Esophagus squamous epithelium (tissue), 4 donors: ENCODE measurements around the gene ENTREP3.

ENCODE experiments used
- POLR2A ChIP-seq, 4 donors: fragments of 450-650 bp; IDR thresholded peaks; one replicate each; pipeline ENCODE4 v1.6.1; 2017; ENCODE audit warnings: antibody characterized with exemption in 4 of 4, mild to moderate bottlenecking in 4 of 4, moderate library complexity in 3 of 4
- TF ChIP-seq, protein P1 (sequence below), 6 experiments: fragments of 450-650 bp in 4 of 6; fragments of 200-600 bp in 2 of 6; sonication (generic) in 2 of 6; IDR thresholded peaks; one replicate each; pipeline ENCODE4 v1.5.1; 2016 to 2019; ENCODE audit warnings: antibody characterized with exemption in 6 of 6, mild to moderate bottlenecking in 4 of 6, moderate library complexity in 4 of 6

DNA sequence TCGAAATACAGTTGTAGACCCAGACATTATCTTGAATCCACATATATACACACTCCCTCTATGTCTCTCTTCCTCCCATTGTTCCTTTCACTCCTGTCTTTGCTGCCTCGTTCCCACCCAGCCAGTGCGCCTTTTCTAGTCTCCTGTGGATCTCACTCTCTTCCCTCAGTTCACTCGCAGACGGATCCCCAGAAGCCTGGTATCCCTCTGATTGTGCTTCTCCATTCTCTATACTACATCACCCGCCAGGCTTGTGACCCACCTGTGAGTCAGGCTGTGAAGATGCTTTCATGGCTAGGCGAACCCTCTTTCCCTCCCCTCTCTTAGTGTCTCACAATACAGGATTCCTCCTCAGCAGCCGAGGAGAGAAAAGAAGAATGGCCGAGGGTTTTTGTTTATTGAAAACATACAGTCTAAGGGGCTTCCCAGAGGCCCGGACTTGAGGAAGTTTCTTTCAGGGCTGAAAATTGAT lies 23.4 kb upstream of the ENTREP3 start:
- TF ChIP-seq, protein P1, sequence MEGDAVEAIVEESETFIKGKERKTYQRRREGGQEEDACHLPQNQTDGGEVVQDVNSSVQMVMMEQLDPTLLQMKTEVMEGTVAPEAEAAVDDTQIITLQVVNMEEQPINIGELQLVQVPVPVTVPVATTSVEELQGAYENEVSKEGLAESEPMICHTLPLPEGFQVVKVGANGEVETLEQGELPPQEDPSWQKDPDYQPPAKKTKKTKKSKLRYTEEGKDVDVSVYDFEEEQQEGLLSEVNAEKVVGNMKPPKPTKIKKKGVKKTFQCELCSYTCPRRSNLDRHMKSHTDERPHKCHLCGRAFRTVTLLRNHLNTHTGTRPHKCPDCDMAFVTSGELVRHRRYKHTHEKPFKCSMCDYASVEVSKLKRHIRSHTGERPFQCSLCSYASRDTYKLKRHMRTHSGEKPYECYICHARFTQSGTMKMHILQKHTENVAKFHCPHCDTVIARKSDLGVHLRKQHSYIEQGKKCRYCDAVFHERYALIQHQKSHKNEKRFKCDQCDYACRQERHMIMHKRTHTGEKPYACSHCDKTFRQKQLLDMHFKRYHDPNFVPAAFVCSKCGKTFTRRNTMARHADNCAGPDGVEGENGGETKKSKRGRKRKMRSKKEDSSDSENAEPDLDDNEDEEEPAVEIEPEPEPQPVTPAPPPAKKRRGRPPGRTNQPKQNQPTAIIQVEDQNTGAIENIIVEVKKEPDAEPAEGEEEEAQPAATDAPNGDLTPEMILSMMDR (IDR thresholded peaks at IDR 0.05): no peak
- no peak for TF ChIP-seq POLR2A (IDR thresholded peaks at IDR 0.05)
